HG02981 (cell line): ENCODE data around the gene RCHY1.

ENCODE experiments used
- ATAC-seq: cut with Tn5 transposase; IDR thresholded peaks from one replicate; pipeline ENCODE4 v1.9.1; 2021; ENCODE audit warnings: mild to moderate bottlenecking, moderate library complexity; ENCODE audit not compliant: unreplicated experiment

The RCHY1 gene

DNA sequence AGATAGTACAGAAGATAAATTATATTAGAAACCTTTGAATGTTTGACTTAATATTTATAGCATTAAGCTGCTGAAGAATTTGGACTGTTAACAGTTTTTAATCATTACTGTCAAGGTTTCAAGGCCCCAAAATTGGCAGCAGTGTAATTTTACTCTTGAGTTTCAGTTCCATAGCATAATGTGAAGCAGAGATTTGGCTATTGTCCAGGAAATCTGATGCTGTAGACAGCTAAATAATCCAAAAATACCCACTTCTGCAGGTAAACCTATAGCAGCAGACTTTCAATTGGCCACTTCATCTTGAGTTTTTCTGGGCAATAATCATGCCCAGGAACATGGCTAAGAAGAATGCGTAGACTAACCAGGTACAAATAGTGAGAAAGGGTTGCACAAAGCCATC lies 85.0 kb downstream of the RCHY1 start:
- ATAC-seq, result no peak
